ENCODE data around the gene TRPT1.

DNA sequence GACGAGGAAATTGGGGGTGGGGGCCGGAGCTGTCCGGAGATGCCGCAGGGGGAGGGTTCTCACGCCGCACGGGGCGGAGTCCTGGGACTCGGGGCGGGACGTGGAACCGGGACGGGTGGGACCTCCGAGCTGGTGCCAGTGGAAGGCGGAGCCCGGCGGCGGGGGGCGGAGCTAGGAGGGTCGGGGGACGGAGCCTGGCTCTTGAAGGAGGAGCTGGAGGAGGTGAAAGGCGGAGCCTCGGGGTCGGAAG is 15.2 kb upstream of the TRPT1 start:
- TF ChIP-seq POLR2A (IDR thresholded peaks at IDR 0.05; ENCODE audit: low read length) (no peak), CBX2 (IDR thresholded peaks at IDR 0.05; ENCODE audit: borderline replicate concordance, low read depth) (no peak), CHD4 (IDR thresholded peaks at IDR 0.05; ENCODE audit: borderline replicate concordance) (no peak), MAFK (IDR thresholded peaks at IDR 0.05; ENCODE audit: partially characterized antibody) (no peak), POLR2AphosphoS2 (conservative IDR thresholded peaks at IDR 0.05; ENCODE audit: low read length) (no peak), RAD21 (conservative IDR thresholded peaks at IDR 0.05 in 1 of 2, IDR thresholded peaks at IDR 0.05 in 1 of 2) (no peak), RFX5 (IDR thresholded peaks at IDR 0.05) (no peak)
- TF ChIP-seq, protein P1, sequence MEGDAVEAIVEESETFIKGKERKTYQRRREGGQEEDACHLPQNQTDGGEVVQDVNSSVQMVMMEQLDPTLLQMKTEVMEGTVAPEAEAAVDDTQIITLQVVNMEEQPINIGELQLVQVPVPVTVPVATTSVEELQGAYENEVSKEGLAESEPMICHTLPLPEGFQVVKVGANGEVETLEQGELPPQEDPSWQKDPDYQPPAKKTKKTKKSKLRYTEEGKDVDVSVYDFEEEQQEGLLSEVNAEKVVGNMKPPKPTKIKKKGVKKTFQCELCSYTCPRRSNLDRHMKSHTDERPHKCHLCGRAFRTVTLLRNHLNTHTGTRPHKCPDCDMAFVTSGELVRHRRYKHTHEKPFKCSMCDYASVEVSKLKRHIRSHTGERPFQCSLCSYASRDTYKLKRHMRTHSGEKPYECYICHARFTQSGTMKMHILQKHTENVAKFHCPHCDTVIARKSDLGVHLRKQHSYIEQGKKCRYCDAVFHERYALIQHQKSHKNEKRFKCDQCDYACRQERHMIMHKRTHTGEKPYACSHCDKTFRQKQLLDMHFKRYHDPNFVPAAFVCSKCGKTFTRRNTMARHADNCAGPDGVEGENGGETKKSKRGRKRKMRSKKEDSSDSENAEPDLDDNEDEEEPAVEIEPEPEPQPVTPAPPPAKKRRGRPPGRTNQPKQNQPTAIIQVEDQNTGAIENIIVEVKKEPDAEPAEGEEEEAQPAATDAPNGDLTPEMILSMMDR (IDR thresholded peaks at IDR 0.05), result no peak
- TF ChIP-seq, protein P2, sequence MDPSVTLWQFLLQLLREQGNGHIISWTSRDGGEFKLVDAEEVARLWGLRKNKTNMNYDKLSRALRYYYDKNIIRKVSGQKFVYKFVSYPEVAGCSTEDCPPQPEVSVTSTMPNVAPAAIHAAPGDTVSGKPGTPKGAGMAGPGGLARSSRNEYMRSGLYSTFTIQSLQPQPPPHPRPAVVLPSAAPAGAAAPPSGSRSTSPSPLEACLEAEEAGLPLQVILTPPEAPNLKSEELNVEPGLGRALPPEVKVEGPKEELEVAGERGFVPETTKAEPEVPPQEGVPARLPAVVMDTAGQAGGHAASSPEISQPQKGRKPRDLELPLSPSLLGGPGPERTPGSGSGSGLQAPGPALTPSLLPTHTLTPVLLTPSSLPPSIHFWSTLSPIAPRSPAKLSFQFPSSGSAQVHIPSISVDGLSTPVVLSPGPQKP (IDR thresholded peaks at IDR 0.05; ENCODE audit: low read depth, low read length), result no peak

All from A549 (cell line).